Stimulated activated CD8-positive, alpha-beta memory T cell treated with anti-CD3 and anti-CD28 coated beads, Interleukin-15, amount 100 ng/mL, for 24 hours (primary cell): ENCODE data around the gene DOCK9.

Source experiments
- DNase-seq: peaks from one replicate; pipeline ENCODE4 v3.0.0-alpha.2; 2020; ENCODE audit warnings: low read depth

The DOCK9 gene

GRCh38 chr13:98851276-98851675 lies 126.6 kb downstream of the DOCK9 start:
- DNase-seq: no peak

- no peak for DNase-seq
Observed at GRCh38 chr13:98848746-98849145, 129.1 kb downstream of the DOCK9 start.

- DNase-seq: no peak
Observed at GRCh38 chr13:98847780-98848179, 130.1 kb downstream of the DOCK9 start.

- DNase-seq: no peak
Observed at GRCh38 chr13:98846986-98847385, 130.9 kb downstream of the DOCK9 start.

GRCh38 chr13:98846521-98846920 lies 131.3 kb downstream of the DOCK9 start:
- no peak for DNase-seq

GRCh38 chr13:98845742-98846141 lies 132.1 kb downstream of the DOCK9 start:
- DNase-seq: no peak

- no peak for DNase-seq
Observed at GRCh38 chr13:98844021-98844420, 133.8 kb downstream of the DOCK9 start.

- DNase-seq: no peak
Observed at GRCh38 chr13:98843482-98843877, 134.4 kb downstream of the DOCK9 start.

- DNase-seq: peak; percentile 11
Observed at GRCh38 chr13:98842858-98843481, 134.9 kb downstream of the DOCK9 start.

GRCh38 chr13:98842070-98842469 lies 135.8 kb downstream of the DOCK9 start:
- DNase-seq: no peak

- no peak for DNase-seq
Observed at GRCh38 chr13:98839856-98840769, 137.8 kb downstream of the DOCK9 start.

GRCh38 chr13:98838776-98839175 lies 139.1 kb downstream of the DOCK9 start:
- DNase-seq: no peak

- DNase-seq: no peak
Observed at GRCh38 chr13:98837896-98838295, 140.0 kb downstream of the DOCK9 start.

GRCh38 chr13:98835156-98835555 lies 142.7 kb downstream of the DOCK9 start:
- DNase-seq: no peak

GRCh38 chr13:98834254-98834960 lies 143.5 kb downstream of the DOCK9 start:
- no peak for DNase-seq

- no peak for DNase-seq
Observed at GRCh38 chr13:98831236-98831635, 146.6 kb downstream of the DOCK9 start.

- DNase-seq: no peak
Observed at GRCh38 chr13:98829541-98829940, 148.3 kb downstream of the DOCK9 start.

GRCh38 chr13:98828614-98829013 lies 149.2 kb downstream of the DOCK9 start:
- DNase-seq: no peak

- no peak for DNase-seq
Observed at GRCh38 chr13:98827449-98827848, 150.4 kb downstream of the DOCK9 start.

GRCh38 chr13:98826146-98826545 lies 151.7 kb downstream of the DOCK9 start:
- DNase-seq: no peak

GRCh38 chr13:98825659-98826058 lies 152.2 kb downstream of the DOCK9 start:
- no peak for DNase-seq

GRCh38 chr13:98824376-98825160 lies 153.3 kb downstream of the DOCK9 start:
- DNase-seq: no peak
